B cell (primary cell): ENCODE results near the gene ITSN1. TPM values are rescaled to one million over a fixed set of nuclear protein-coding genes. Genes with fewer than 3 reads are reported as not detected.

Experiments used
- ATAC-seq: fragments of 200-7000 bp; cut with Tn5 transposase; one replicate; pipeline ENCODE4 v1.10.0; 2021; ENCODE audit warnings: low read depth, mild to moderate bottlenecking, moderate number of reproducible peaks, moderate library complexity
- CTCF ChIA-PET: fragments of 350-600 bp; sonication (Branson Sonifier 250); formaldehyde crosslinking; loops from one replicate; lab custom pipeline; 2021; ENCODE audit warnings: antibody characterized with exemption, inconsistent platforms; lab: Charles Lee
- POLR2A ChIA-PET: fragments of 350-600 bp; sonication (Branson Sonifier 250); formaldehyde crosslinking; loops from one replicate; lab custom pipeline; 2021; ENCODE audit warnings: antibody characterized with exemption; lab: Charles Lee
- DNase-seq: peaks from one replicate; pipeline ENCODE4 v3.0.0; 2013
- H2AFZ ChIP-seq: 2 replicates; pipeline ENCODE4 v1.6.1; 2012; ENCODE audit warnings: mild to moderate bottlenecking, low read depth, low read length; ENCODE audit not compliant: insufficient read depth, poor library complexity, severe bottlenecking
- H3K27ac ChIP-seq, 2 donors: 1 replicate in 1 of 2; 2 replicates in 1 of 2; pipeline ENCODE4 v1.5.1; 2012 to 2013; ENCODE audit warnings: low read length in 2 of 2, mild to moderate bottlenecking in 2 of 2, moderate library complexity in 1 of 2
- H3K27me3 ChIP-seq, 4 experiments: fragments of 200-600 bp in 1 of 4; sonication (generic) in 1 of 4; replicated peaks in 1 of 4; 1 replicate in 2 of 4; 2 replicates in 2 of 4; pipeline versions ENCODE4 v1.6.1 to v1.7.0; 2013 to 2016; ENCODE audit warnings: low read length in 3 of 4, mild to moderate bottlenecking in 2 of 4, mixed read lengths in 1 of 4, moderate library complexity in 1 of 4; ENCODE audit not compliant: insufficient read depth in 4 of 4, control insufficient read depth in 3 of 4; ENCODE audit errors: control extremely low read depth in 1 of 4
- H3K36me3 ChIP-seq, 2 experiments: replicated peaks in 1 of 2; 1 replicate in 1 of 2; 2 replicates in 1 of 2; pipeline versions ENCODE4 v1.6.1 to v1.7.1; 2013; ENCODE audit warnings: low read length in 1 of 2; ENCODE audit not compliant: insufficient read depth in 2 of 2, control insufficient read depth in 1 of 2; ENCODE audit errors: control extremely low read depth in 1 of 2, extremely low read depth in 1 of 2
- H3K4me1 ChIP-seq, 2 donors: fragments of 200-600 bp in 1 of 2; sonication (generic) in 1 of 2; 1 replicate in 1 of 2; 2 replicates in 1 of 2; pipeline versions ENCODE4 v1.5.1 to v1.6.1; 2013 to 2017; ENCODE audit warnings: low read length in 2 of 2; ENCODE audit not compliant: control insufficient read depth in 2 of 2, insufficient read depth in 2 of 2
- H3K4me2 ChIP-seq: replicated peaks from 2 replicates; pipeline ENCODE3; 2012; ENCODE audit warnings: mild to moderate bottlenecking, low read depth, low read length; ENCODE audit not compliant: poor library complexity, severe bottlenecking
- H3K4me3 ChIP-seq, 5 experiments: fragments of 200-600 bp in 1 of 5; sonication (generic) in 1 of 5; 1 replicate in 3 of 5; 2 replicates in 2 of 5; pipeline versions ENCODE4 v1.5.1 to v1.7.0; 2011 to 2016; ENCODE audit warnings: low read length in 4 of 5, mild to moderate bottlenecking in 4 of 5, low read depth in 2 of 5, control low read depth in 1 of 5, moderate library complexity in 1 of 5; ENCODE audit not compliant: insufficient read depth in 1 of 5; ENCODE audit errors: control extremely low read depth in 1 of 5, extremely low read depth in 1 of 5
- H3K79me2 ChIP-seq: fragments of 200-600 bp; sonication (generic); one replicate; pipeline ENCODE4 v1.6.0; 2016; ENCODE audit warnings: low read length; ENCODE audit not compliant: control insufficient read depth, insufficient read depth
- H3K9ac ChIP-seq: fragments of 200-600 bp; sonication (generic); 2 replicates; pipeline ENCODE4 v1.6.1; 2017; ENCODE audit warnings: mild to moderate bottlenecking, low read length, moderate library complexity
- H3K9me3 ChIP-seq, 3 donors: one replicate each; pipeline versions ENCODE4 v1.6.1 to v1.7.1; 2013; ENCODE audit warnings: low read length in 2 of 3; ENCODE audit not compliant: control insufficient read depth in 2 of 3, insufficient read depth in 1 of 3; ENCODE audit errors: control extremely low read depth in 1 of 3
- H4K20me1 ChIP-seq: 2 replicates; pipeline ENCODE4 v1.6.0; 2012; ENCODE audit warnings: mild to moderate bottlenecking, low read length; ENCODE audit not compliant: insufficient read depth, control insufficient read depth, poor library complexity, severe bottlenecking
- H3K27ac Mint-ChIP-seq: one replicate; pipeline ENCODE4 v1.8.0; 2021; ENCODE audit warnings: mixed read lengths
- H3K27me3 Mint-ChIP-seq: one replicate; pipeline ENCODE4 v1.8.0; 2021; ENCODE audit warnings: mixed read lengths
- H3K4me1 Mint-ChIP-seq: one replicate; pipeline ENCODE4 v1.8.0; 2021; ENCODE audit warnings: mixed read lengths
- H3K4me3 Mint-ChIP-seq: one replicate; pipeline ENCODE4 v1.8.0; 2021; ENCODE audit warnings: mixed read lengths
- H3K9me3 Mint-ChIP-seq: one replicate; pipeline ENCODE4 v1.8.0; 2022; ENCODE audit warnings: mixed read lengths; ENCODE audit not compliant: insufficient read depth
- CTCF ChIP-seq: fragments of 200-600 bp; IDR thresholded peaks from one replicate; pipeline ENCODE4 v1.8.0; 2022; ENCODE audit warnings: antibody characterized with exemption, mild to moderate bottlenecking
- EZH2 ChIP-seq: IDR thresholded peaks from 2 replicates; pipeline ENCODE4 v1.6.1; 2012; ENCODE audit warnings: borderline replicate concordance, low read depth, mild to moderate bottlenecking, moderate library complexity, low read length; ENCODE audit not compliant: insufficient read depth, poor library complexity, severe bottlenecking
- WGBS: methylation state at CpG from one replicate; pipeline ENCODE4 v1.1.5; 2013; ENCODE audit warnings: missing lambda C conversion rate; ENCODE audit not compliant: insufficient coverage; 5-methylcytosine and 5-hydroxymethylcytosine counted together
- intact Hi-C: fragments of 100-400 bp; cut with micrococcal nuclease; formaldehyde crosslinking; loops from one replicate; pipeline ENCODE4 v1.10.0; 2022
- polyA plus RNA-seq: library from polyadenylated mRNA; depleted of rRNA; stranded (reverse); fragments of >200 nt; gene quantifications from 2 replicates; pipeline ENCODE4 v1.2.3, GENCODE V29; 2012
- total RNA-seq, 2 donors: library from RNA; stranded (reverse); fragments of 120-200 nt in 1 of 2; gene quantifications; 1 replicate in 1 of 2; 2 replicates in 1 of 2; pipeline versions ENCODE4 v1.2.3 to v1.2.4, GENCODE V29; 2013 to 2022

Gene ITSN1
- total and polyA plus RNA-seq, 2 donors (not counting 1 experiment from before 2014, with no cell fraction given): 0.31 to 2.4 TPM

DNA sequence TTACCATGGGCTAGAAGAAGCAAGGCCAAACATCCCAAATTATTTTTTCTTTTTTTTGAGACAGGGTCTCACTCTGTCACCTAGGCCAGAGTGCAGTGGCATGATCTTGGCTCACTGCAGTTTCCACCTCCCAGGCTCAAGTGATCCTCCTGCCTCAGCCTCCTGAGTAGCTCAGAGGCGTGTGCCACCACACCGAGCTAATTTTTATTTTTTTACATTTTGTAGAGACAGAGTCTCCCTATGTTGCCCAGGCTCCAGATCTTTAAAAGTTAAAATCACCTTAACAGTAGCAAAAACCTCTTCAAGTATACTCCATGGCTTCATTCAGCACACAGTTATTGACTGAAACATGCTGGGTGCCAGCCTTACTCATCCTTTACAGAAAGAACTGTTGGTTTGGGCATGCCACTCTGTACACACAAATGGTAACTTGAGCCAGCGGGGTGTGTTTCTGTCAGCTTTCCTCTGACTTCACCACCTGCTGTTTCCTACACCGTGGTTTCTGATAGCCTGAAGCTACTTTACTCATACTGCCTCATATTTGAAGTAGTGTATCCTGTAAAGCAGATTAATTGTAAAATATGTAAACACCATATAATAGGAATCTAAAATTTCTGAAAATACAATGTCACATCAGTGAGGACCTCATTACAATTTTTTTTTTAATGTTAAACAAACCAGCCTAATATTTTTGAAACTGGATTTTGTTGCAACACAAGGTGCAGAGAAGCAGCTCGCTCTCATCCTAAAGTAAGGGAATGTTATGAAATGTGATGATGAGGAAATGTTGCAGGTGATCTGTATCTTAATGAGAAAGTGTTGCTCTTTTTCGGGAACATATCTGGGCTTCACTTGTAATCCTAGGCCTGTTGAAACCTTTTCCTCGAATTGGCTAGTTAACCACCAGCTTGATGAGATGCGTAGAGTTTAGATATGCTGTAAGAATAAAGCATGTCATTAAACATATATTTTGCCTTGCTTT, 159.4 kb downstream of the ITSN1 start:
- Histone ChIP-seq H3K36me3 (no peaks in the 10 kb centered on the region), H3K79me2 (no peaks in the 10 kb centered on the region), H3K9ac (no peak overlapping the region), H3K27me3 (no peaks in the 10 kb centered on the region), H4K20me1 (no peaks in the 10 kb centered on the region), H3K27ac (no peak overlapping the region), H3K4me1 (no peaks in the 10 kb centered on the region), H3K4me3 (no peak overlapping the region), H3K4me2 (no peak overlapping the region), H3K9me3 (no peaks in the 10 kb centered on the region), H2AFZ (no peak overlapping the region)
- Mint-ChIP-seq H3K27me3 (no peaks in the 10 kb centered on the region), H3K9me3 (no peaks in the 10 kb centered on the region), H3K4me1 (no peaks in the 10 kb centered on the region), H3K27ac (no peak overlapping the region), H3K4me3 (no peak overlapping the region)
- TF ChIP-seq CTCF (no peak), EZH2 (no peak)
- DNase-seq (no peak), ATAC-seq (no peak)
- intact Hi-C loops: no loop called here
- ChIA-PET POLR2A (no interaction called here), CTCF (no interaction called here)
- 100% methylated on average over 4 of the region's 8 CpGs for WGBS

GRCh38 chr21:33802481-33802880, 160.2 kb downstream of the ITSN1 start:
- Histone ChIP-seq H2AFZ (no peak overlapping the region), H3K9ac (no peak overlapping the region), H3K79me2 (no peaks in the 10 kb centered on the region), H3K27me3 (no peaks in the 10 kb centered on the region), H3K4me3 (no peak overlapping the region), H3K4me2 (no peak overlapping the region), H3K36me3 (no peaks in the 10 kb centered on the region), H3K27ac (no peak overlapping the region), H3K4me1 (no peaks in the 10 kb centered on the region), H4K20me1 (no peaks in the 10 kb centered on the region), H3K9me3 (no peaks in the 10 kb centered on the region)
- ChIA-PET CTCF (no interaction called here), POLR2A (no interaction called here)
- Mint-ChIP-seq H3K9me3 (no peaks in the 10 kb centered on the region), H3K27ac (no peak overlapping the region), H3K27me3 (no peaks in the 10 kb centered on the region), H3K4me1 (no peaks in the 10 kb centered on the region), H3K4me3 (no peak overlapping the region)
- ATAC-seq (no peak), DNase-seq (no peak)
- intact Hi-C loops: no loop called here
- no peak for TF ChIP-seq EZH2
- no peak for TF ChIP-seq CTCF
- 100% methylated on average over 3 of the region's 4 CpGs for WGBS
